ENCODE data around the gene SERGEF.

DNA sequence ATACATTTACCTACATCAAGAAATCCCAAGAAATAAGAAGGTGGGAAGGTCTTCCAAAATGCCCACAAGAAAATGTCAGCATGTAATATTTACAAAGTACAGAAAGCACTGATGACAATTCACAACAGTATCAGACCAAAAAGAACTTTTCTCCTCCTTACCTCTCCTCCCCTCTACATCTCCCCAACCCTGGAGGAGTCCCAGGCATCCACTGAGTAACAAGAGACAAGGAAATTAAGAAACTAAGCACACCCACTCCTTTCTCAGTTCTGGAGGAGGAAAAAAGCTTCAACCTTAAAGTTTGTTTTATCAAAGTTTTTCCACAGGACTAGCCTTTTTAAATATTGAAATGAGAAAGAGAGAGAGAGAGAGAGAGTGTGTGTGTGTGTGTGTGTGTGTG is 2.0 kb upstream of the SERGEF start:
- TF ChIP-seq CTCF (conservative IDR thresholded peaks at IDR 0.05) (no peak), EZH2 (IDR thresholded peaks at IDR 0.05; ENCODE audit: low read depth) (no peak)

All from PC-9 (cell line).